HepG2 (cell line): ENCODE results near the gene TRAPPC5. TPM values are rescaled to one million over a fixed set of nuclear protein-coding genes. Genes with fewer than 3 reads are reported as not detected.

Experiments used
- ATAC-seq: fragments of 200-7000 bp; cut with Tn5 transposase; 3 replicates; pipeline ENCODE4 v1.9.1; 2020; ENCODE audit warnings: mild to moderate bottlenecking, moderate library complexity
- BruUV-seq: library from RNA; stranded (reverse); fragments of 400-500 nt; replicated peaks from 2 replicates; lab custom pipeline; 2021; lab: Mats Ljungman, UMichigan
- CTCF ChIA-PET: fragments of 300-600 bp; formaldehyde crosslinking; extraction: SDS; loops from one replicate; lab custom pipeline; 2021; ENCODE audit warnings: low total read pairs, inconsistent platforms, low intra/inter-chr PET ratio; lab: Yijun Ruan, JAX
- POLR2A ChIA-PET: fragments of 350-600 bp; sonication (Branson Sonifier 250); formaldehyde crosslinking; loops from one replicate; lab custom pipeline; 2020; ENCODE audit warnings: antibody characterized with exemption, inconsistent platforms; lab: Yijun Ruan, JAX
- DNase-seq: peaks from one replicate; pipeline ENCODE4 v3.0.0-alpha.2; 2015; ENCODE audit warnings: low spot score
- FAIRE-seq: peaks from 3 replicates; lab custom pipeline; 2011; peaks lifted over from hg19 to GRCh38; lab: Jason Lieb, UNC
- H2AFZ ChIP-seq: one replicate; pipeline ENCODE4 v1.6.1; 2011; ENCODE audit warnings: low read length, inconsistent platforms
- H3K27ac ChIP-seq: fragments of 300-600 bp; 3 replicates; pipeline ENCODE4 v1.8.0; 2011; ENCODE audit warnings: mixed run types, mild to moderate bottlenecking, mixed read lengths, low read length, inconsistent platforms; ENCODE audit not compliant: insufficient read depth; ENCODE audit errors: extremely low read length
- H3K27me3 ChIP-seq, 2 experiments: fragments of 200-600 bp in 1 of 2; 2 replicates in 1 of 2; 3 replicates in 1 of 2; pipeline versions ENCODE4 v1.6.0 to v1.8.0; 2011; ENCODE audit warnings: low read length in 2 of 2, mild to moderate bottlenecking in 2 of 2, moderate library complexity in 2 of 2, inconsistent platforms in 1 of 2; ENCODE audit not compliant: insufficient read depth in 2 of 2, control insufficient read depth in 1 of 2
- H3K36me3 ChIP-seq, 2 experiments: fragments of 200-600 bp in 1 of 2; replicated peaks in 1 of 2; 2 replicates in 1 of 2; 3 replicates in 1 of 2; pipeline versions ENCODE4 v1.5.1 to v1.8.0; 2011; ENCODE audit warnings: low read length in 2 of 2, inconsistent platforms in 1 of 2; ENCODE audit not compliant: insufficient read depth in 2 of 2, control insufficient read depth in 1 of 2
- H3K4me1 ChIP-seq: 2 replicates; pipeline ENCODE4 v1.5.1; 2012; ENCODE audit warnings: low read length, inconsistent platforms; ENCODE audit not compliant: insufficient read depth
- H3K4me2 ChIP-seq: 2 replicates; pipeline ENCODE4 v1.6.0; 2011; ENCODE audit warnings: low read depth, low read length, inconsistent platforms
- H3K4me3 ChIP-seq, 3 experiments: fragments of 200-600 bp in 1 of 3; sonication (generic), shearing (Covaris generic) in 1 of 3; replicated peaks in 1 of 3; 2 replicates each; pipeline ENCODE4 v1.5.1; 2011 to 2016; ENCODE audit warnings: low read length in 3 of 3, inconsistent platforms in 2 of 3, low read depth in 2 of 3, mild to moderate bottlenecking in 2 of 3, control low read depth in 1 of 3, mixed read lengths in 1 of 3; ENCODE audit not compliant: insufficient read depth in 1 of 3
- H3K79me2 ChIP-seq: one replicate; pipeline ENCODE4 v1.6.1; 2011; ENCODE audit warnings: low read length, inconsistent platforms; ENCODE audit not compliant: insufficient read depth
- H3K9ac ChIP-seq: 2 replicates; pipeline ENCODE4 v1.6.0; 2011; ENCODE audit warnings: mild to moderate bottlenecking, low read depth, low read length, inconsistent platforms; ENCODE audit not compliant: insufficient read depth
- H3K9me3 ChIP-seq: 2 replicates; pipeline ENCODE4 v1.5.1; 2012; ENCODE audit warnings: mild to moderate bottlenecking, low read length
- H4K20me1 ChIP-seq: 2 replicates; pipeline ENCODE4 v1.6.0; 2011; ENCODE audit warnings: inconsistent platforms, mild to moderate bottlenecking, low read length, moderate library complexity; ENCODE audit not compliant: insufficient read depth
- ETV5 ChIP-seq: IDR thresholded peaks from 2 replicates; pipeline ENCODE4 v1.6.1; 2018; ENCODE audit warnings: missing biosample characterization, missing genetic modification reagents, inconsistent platforms, borderline replicate concordance
- GABPA ChIP-seq, 2 experiments: IDR thresholded peaks; 2 replicates each; pipeline ENCODE4 v1.6.1; 2011 to 2016; ENCODE audit warnings: low read depth in 2 of 2, low read length in 1 of 2, missing biosample characterization in 1 of 2, missing genetic modification characterization in 1 of 2
- ZNF12 ChIP-seq: sonication (generic); formaldehyde crosslinking; IDR thresholded peaks from 2 replicates; pipeline ENCODE4 v1.5.0; 2020; ENCODE audit warnings: missing genetic modification reagents
- ZNF660 ChIP-seq: sonication (generic); formaldehyde crosslinking; IDR thresholded peaks from 2 replicates; pipeline ENCODE4 v1.5.1; 2020; ENCODE audit warnings: mild to moderate bottlenecking, low read depth, missing genetic modification reagents, borderline replicate concordance
- WGBS: methylation state at CpG from one replicate; pipeline ENCODE4 v1.1.6; 2017; ENCODE audit warnings: low lambda C conversion rate; 5-methylcytosine and 5-hydroxymethylcytosine counted together
- in situ Hi-C: cut with HindIII; loops from 2 replicates; pipeline ENCODE4 v1.10.0; 2017; ENCODE audit warnings: low pct_unique_long_range_greater_than_20kb; ENCODE audit not compliant: extremely low pct_ligation_motif_present
- intact Hi-C: fragments of 100-400 bp; cut with micrococcal nuclease; formaldehyde crosslinking; loops from one replicate; pipeline ENCODE4 v1.10.0; 2022; ENCODE audit not compliant: unreplicated experiment
- polyA plus RNA-seq, 8 experiments: library from polyadenylated mRNA; depleted of rRNA in 3 of 8; stranded (reverse) in 7 of 8; unstranded in 1 of 8; fragments of >200 nt; fragmentation: Illumina TruSeq in 4 of 8; extraction: Trizol in 4 of 8; gene quantifications; 2 replicates each; pipeline versions ENCODE4 v1.2.1 to v1.2.3, GENCODE V29; 2011 to 2016; ENCODE audit warnings: low read depth in 4 of 8, missing spikeins in 1 of 8, mixed read lengths in 1 of 8; ENCODE audit not compliant: insufficient read depth in 1 of 8
- total RNA-seq, 5 experiments: library from RNA; depleted of rRNA; stranded (reverse); fragments of >200 nt; fragmentation: Illumina TruSeq; extraction: Trizol; gene quantifications; 2 replicates each; pipeline ENCODE4 v1.2.3, GENCODE V29; 2016; ENCODE audit warnings: low read depth in 1 of 5

The TRAPPC5 gene
- total and polyA plus RNA-seq, 2 of the 13 experiments (the other 11 are each of a cell fraction or from before 2014, with no cell fraction given), result 38.5 to 78.7 TPM

GRCh38 chr19:7737215-7737614 is 56.6 kb downstream of the TRAPPC5 start:
- Histone ChIP-seq H3K27ac (no peak overlapping the region), H3K4me1 (0 out of 2 replicates have a peak, but pooled peaks cover 4% of the 10 kb centered on the region), H3K9ac (no peak overlapping the region), H3K79me2 (no peaks in the 10 kb centered on the region), H4K20me1 (no peaks in the 10 kb centered on the region), H3K4me2 (peak overlapping the region; percentile 42; the same call in 1 of the 2 replicates), H3K9me3 (no peaks in the 10 kb centered on the region), H3K36me3 (no peaks in the 10 kb centered on the region), H2AFZ (peak overlapping the region; percentile 72), H3K4me3 (no peak overlapping the region), H3K27me3 (peaks cover 1 to 14% of the 10 kb centered on the region in 2 experiments; a peak in 2 of 5 replicates)
- DNase-seq, result no peak
- intact Hi-C loops (no loop called here), in situ Hi-C loops (no loop called here)
- no TSS peak for BruUV-seq
- WGBS, result 6% methylated on average over 10 of the region's 11 CpGs
- no peak for TF ChIP-seq GABPA (IDR thresholded peaks at IDR 0.05; ENCODE audit: low read depth, low read length)
- 0 out of 2 replicates have a peak, but pooled peaks have one; percentile 15 for TF ChIP-seq GABPA (CRISPR knock-in tag; IDR thresholded peaks at IDR 0.05; ENCODE audit: low read depth)
- TF ChIP-seq ETV5 (CRISPR knock-in tag), result peak; percentile 52; the same call in 1 of the 2 replicates
- TF ChIP-seq ZNF660, result no peak
- TF ChIP-seq ZNF12 (CRISPR knock-in tag), result peak; percentile 88
- ChIA-PET POLR2A (no interaction called here), CTCF (no interaction called here)
- peak; percentile 38; the same call in 1 of the 3 replicates for ATAC-seq
- FAIRE-seq, result peak; percentile 21

Other genes starting within 250 kb of the TRAPPC5 start
- not detected in 2 replicates for gene PEX11G, start 191.8 kb upstream of the TRAPPC5 start, total RNA-seq (2016; rRNA removed; fragmentation: Illumina TruSeq; extraction: Trizol)
- gene PEX11G, start 191.8 kb upstream of the TRAPPC5 start, polyA plus RNA-seq (2011; rRNA removed), result not detected in 2 replicates
- 6.4 and 9.1 TPM in 2 replicates for gene ZNF358, start 164.7 kb upstream of the TRAPPC5 start, total RNA-seq (2016; rRNA removed; fragmentation: Illumina TruSeq; extraction: Trizol)
- gene ZNF358, start 164.7 kb upstream of the TRAPPC5 start, polyA plus RNA-seq (2011; rRNA removed), result 36.3 and 37.0 TPM in 2 replicates
- 1.9 and 3.4 TPM in 2 replicates for gene MCOLN1, start 158.2 kb upstream of the TRAPPC5 start, total RNA-seq (2016; rRNA removed; fragmentation: Illumina TruSeq; extraction: Trizol)
- 11.6 and 15.7 TPM in 2 replicates for gene MCOLN1, start 158.2 kb upstream of the TRAPPC5 start, polyA plus RNA-seq (2011; rRNA removed)
- gene PNPLA6, start 145.1 kb upstream of the TRAPPC5 start, total RNA-seq (2016; rRNA removed; fragmentation: Illumina TruSeq; extraction: Trizol), result 11.1 and 28.2 TPM in 2 replicates
- gene PNPLA6, start 145.1 kb upstream of the TRAPPC5 start, polyA plus RNA-seq (2011; rRNA removed), result 24.9 and 28.4 TPM in 2 replicates
- 9.1 and 11.8 TPM in 2 replicates for gene CAMSAP3, start 85.0 kb upstream of the TRAPPC5 start, total RNA-seq (2016; rRNA removed; fragmentation: Illumina TruSeq; extraction: Trizol)
- gene CAMSAP3, start 85.0 kb upstream of the TRAPPC5 start, polyA plus RNA-seq (2011; rRNA removed), result 10.8 and 16.8 TPM in 2 replicates
- gene XAB2, start 51.3 kb upstream of the TRAPPC5 start, total RNA-seq (2016; rRNA removed; fragmentation: Illumina TruSeq; extraction: Trizol), result 6.2 and 8.6 TPM in 2 replicates
- gene XAB2, start 51.3 kb upstream of the TRAPPC5 start, polyA plus RNA-seq (2011; rRNA removed), result 23.9 and 28.4 TPM in 2 replicates
- 59.9 and 66.5 TPM in 2 replicates for gene PET100, start 51.0 kb upstream of the TRAPPC5 start, total RNA-seq (2016; rRNA removed; fragmentation: Illumina TruSeq; extraction: Trizol)
- gene PET100, start 51.0 kb upstream of the TRAPPC5 start, polyA plus RNA-seq (2011; rRNA removed), result 20.0 and 22.3 TPM in 2 replicates
- gene PCP2, start 47.1 kb upstream of the TRAPPC5 start, total RNA-seq (2016; rRNA removed; fragmentation: Illumina TruSeq; extraction: Trizol), result 0.80 TPM in 1 of 2 replicates, not detected in the other
- 0.62 and 0.82 TPM in 2 replicates for gene PCP2, start 47.1 kb upstream of the TRAPPC5 start, polyA plus RNA-seq (2011; rRNA removed)
- gene STXBP2, start 43.7 kb upstream of the TRAPPC5 start, total RNA-seq (2016; rRNA removed; fragmentation: Illumina TruSeq; extraction: Trizol), result 17.8 and 22.8 TPM in 2 replicates
- gene STXBP2, start 43.7 kb upstream of the TRAPPC5 start, polyA plus RNA-seq (2011; rRNA removed), result 40.1 and 48.7 TPM in 2 replicates
- gene RETN, start 11.8 kb upstream of the TRAPPC5 start, total RNA-seq (2016; rRNA removed; fragmentation: Illumina TruSeq; extraction: Trizol), result not detected in 2 replicates
- not detected in 2 replicates for gene RETN, start 11.8 kb upstream of the TRAPPC5 start, polyA plus RNA-seq (2011; rRNA removed)
- gene MCEMP1, start 3.7 kb upstream of the TRAPPC5 start, total RNA-seq (2016; rRNA removed; fragmentation: Illumina TruSeq; extraction: Trizol), result not detected in 2 replicates
- gene MCEMP1, start 3.7 kb upstream of the TRAPPC5 start, polyA plus RNA-seq (2011; rRNA removed), result not detected in 2 replicates
- not detected in 2 replicates for gene FCER2, start 21.3 kb downstream of the TRAPPC5 start, total RNA-seq (2016; rRNA removed; fragmentation: Illumina TruSeq; extraction: Trizol)
- gene FCER2, start 21.3 kb downstream of the TRAPPC5 start, polyA plus RNA-seq (2011; rRNA removed), result not detected in 2 replicates
- gene CLEC4G, start 51.3 kb downstream of the TRAPPC5 start, total RNA-seq (2016; rRNA removed; fragmentation: Illumina TruSeq; extraction: Trizol), result not detected in 2 replicates
- not detected in 2 replicates for gene CLEC4G, start 51.3 kb downstream of the TRAPPC5 start, polyA plus RNA-seq (2011; rRNA removed)
- gene CD209, start 66.7 kb downstream of the TRAPPC5 start, total RNA-seq (2016; rRNA removed; fragmentation: Illumina TruSeq; extraction: Trizol), result not detected in 2 replicates
- gene CD209, start 66.7 kb downstream of the TRAPPC5 start, polyA plus RNA-seq (2011; rRNA removed), result not detected in 2 replicates
- not detected in 2 replicates for gene CLEC4M, start 82.4 kb downstream of the TRAPPC5 start, total RNA-seq (2016; rRNA removed; fragmentation: Illumina TruSeq; extraction: Trizol)
- gene CLEC4M, start 82.4 kb downstream of the TRAPPC5 start, polyA plus RNA-seq (2011; rRNA removed), result 0.07 TPM in 1 of 2 replicates, not detected in the other
- 1.3 and 1.7 TPM in 2 replicates for gene EVI5L, start 149.4 kb downstream of the TRAPPC5 start, total RNA-seq (2016; rRNA removed; fragmentation: Illumina TruSeq; extraction: Trizol)
- 2.4 and 3.1 TPM in 2 replicates for gene EVI5L, start 149.4 kb downstream of the TRAPPC5 start, polyA plus RNA-seq (2011; rRNA removed)
- gene PRR36, start 193.6 kb downstream of the TRAPPC5 start, total RNA-seq (2016; rRNA removed; fragmentation: Illumina TruSeq; extraction: Trizol), result 0.07 TPM in 2 replicates
- gene PRR36, start 193.6 kb downstream of the TRAPPC5 start, polyA plus RNA-seq (2011; rRNA removed), result 0.17 TPM in 2 replicates
- gene LRRC8E, start 207.7 kb downstream of the TRAPPC5 start, total RNA-seq (2016; rRNA removed; fragmentation: Illumina TruSeq; extraction: Trizol), result 4.0 and 8.0 TPM in 2 replicates
- 10.3 and 14.6 TPM in 2 replicates for gene LRRC8E, start 207.7 kb downstream of the TRAPPC5 start, polyA plus RNA-seq (2011; rRNA removed)
- gene MAP2K7, start 223.0 kb downstream of the TRAPPC5 start, total RNA-seq (2016; rRNA removed; fragmentation: Illumina TruSeq; extraction: Trizol), result 8.7 and 10.8 TPM in 2 replicates
- gene MAP2K7, start 223.0 kb downstream of the TRAPPC5 start, polyA plus RNA-seq (2011; rRNA removed), result 9.0 and 14.8 TPM in 2 replicates
- 0.83 and 1.0 TPM in 2 replicates for gene TGFBR3L, start 234.0 kb downstream of the TRAPPC5 start, total RNA-seq (2016; rRNA removed; fragmentation: Illumina TruSeq; extraction: Trizol)
- gene TGFBR3L, start 234.0 kb downstream of the TRAPPC5 start, polyA plus RNA-seq (2011; rRNA removed), result 0.14 and 0.20 TPM in 2 replicates
- 9.5 and 10.2 TPM in 2 replicates for gene SNAPC2, start 239.5 kb downstream of the TRAPPC5 start, total RNA-seq (2016; rRNA removed; fragmentation: Illumina TruSeq; extraction: Trizol)
- gene SNAPC2, start 239.5 kb downstream of the TRAPPC5 start, polyA plus RNA-seq (2011; rRNA removed), result 12.7 and 14.9 TPM in 2 replicates
- 0.11 and 0.36 TPM in 2 replicates for gene CTXN1, start 245.3 kb downstream of the TRAPPC5 start, total RNA-seq (2016; rRNA removed; fragmentation: Illumina TruSeq; extraction: Trizol)
- 0.12 TPM in 1 of 2 replicates, not detected in the other for gene CTXN1, start 245.3 kb downstream of the TRAPPC5 start, polyA plus RNA-seq (2011; rRNA removed)